ENCODE data around the gene KIAA0319L.

DNA sequence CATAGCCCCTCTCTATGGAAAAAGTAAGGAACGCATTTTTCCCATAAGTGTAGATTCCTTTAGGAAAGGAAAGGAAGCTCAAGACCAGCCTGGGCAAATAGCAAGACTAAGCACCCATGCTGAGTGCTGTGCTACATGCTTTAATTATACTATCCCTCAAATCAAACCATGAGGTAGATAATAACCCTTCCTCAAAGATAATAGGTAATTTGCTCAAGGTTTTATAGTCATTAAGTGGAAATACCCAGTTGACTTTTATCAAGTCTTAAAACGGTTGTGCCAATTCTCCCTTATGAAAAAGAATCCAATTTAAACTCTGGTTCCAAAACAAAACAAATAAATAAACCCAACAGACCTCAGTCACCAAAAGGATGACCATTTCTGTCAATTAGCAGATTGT is 3.4 kb downstream of the KIAA0319L start:
- TF ChIP-seq CTCF (IDR thresholded peaks at IDR 0.05) (no peak), POLR2A (IDR thresholded peaks at IDR 0.05) (no peak), EP300 (IDR thresholded peaks at IDR 0.05) (no peak)
